Measurements from ENCODE around the gene ZNF808.

- TF ChIP-seq EP300 (IDR thresholded peaks at IDR 0.05) (no peak), POLR2A (IDR thresholded peaks at IDR 0.05) (no peak), CTCF (IDR thresholded peaks at IDR 0.05) (no peak)
Measured at GRCh38 chr19:52566121-52566520, 38.7 kb downstream of the ZNF808 start.
